GM19455 (cell line): ENCODE results near the gene PRTG.

Source experiments
- ATAC-seq: cut with Tn5 transposase; IDR thresholded peaks from one replicate; pipeline ENCODE4 v1.9.1; 2021; ENCODE audit not compliant: unreplicated experiment

PRTG gene

GRCh38 chr15:55576943-55577342 is 166.0 kb downstream of the PRTG start:
- ATAC-seq: no peak

- no peak for ATAC-seq
These were observed 168.9 kb downstream of the PRTG start for GRCh38 chr15:55574096-55574495.

- ATAC-seq: no peak
These were observed 169.7 kb downstream of the PRTG start for GRCh38 chr15:55573224-55573623.

GRCh38 chr15:55564347-55565145 is 178.4 kb downstream of the PRTG start:
- ATAC-seq: no peak

- ATAC-seq: no peak
These were observed 180.4 kb downstream of the PRTG start for GRCh38 chr15:55562601-55563000.
